Measurements from ENCODE around the gene SYNE1. TPM values are rescaled to one million over a fixed set of nuclear protein-coding genes. Genes with fewer than 3 reads are reported as not detected.

Gene SYNE1
- total RNA-seq, 1 donor from 2014 or later: 24.9 TPM

- Mint-ChIP-seq H3K4me3 (no peak overlapping the region), H3K27ac (ENCODE audit: unreplicated experiment) (no peak overlapping the region), H3K27me3 (ENCODE audit: low read depth) (peaks cover 5% of the 10 kb centered on the region), H3K9me3 (peaks cover 8% of the 10 kb centered on the region), H3K4me1 (no peaks in the 10 kb centered on the region), H3K36me3 (ENCODE audit: low read depth) (peaks cover 2% of the 10 kb centered on the region)
- TF ChIP-seq, protein P1, sequence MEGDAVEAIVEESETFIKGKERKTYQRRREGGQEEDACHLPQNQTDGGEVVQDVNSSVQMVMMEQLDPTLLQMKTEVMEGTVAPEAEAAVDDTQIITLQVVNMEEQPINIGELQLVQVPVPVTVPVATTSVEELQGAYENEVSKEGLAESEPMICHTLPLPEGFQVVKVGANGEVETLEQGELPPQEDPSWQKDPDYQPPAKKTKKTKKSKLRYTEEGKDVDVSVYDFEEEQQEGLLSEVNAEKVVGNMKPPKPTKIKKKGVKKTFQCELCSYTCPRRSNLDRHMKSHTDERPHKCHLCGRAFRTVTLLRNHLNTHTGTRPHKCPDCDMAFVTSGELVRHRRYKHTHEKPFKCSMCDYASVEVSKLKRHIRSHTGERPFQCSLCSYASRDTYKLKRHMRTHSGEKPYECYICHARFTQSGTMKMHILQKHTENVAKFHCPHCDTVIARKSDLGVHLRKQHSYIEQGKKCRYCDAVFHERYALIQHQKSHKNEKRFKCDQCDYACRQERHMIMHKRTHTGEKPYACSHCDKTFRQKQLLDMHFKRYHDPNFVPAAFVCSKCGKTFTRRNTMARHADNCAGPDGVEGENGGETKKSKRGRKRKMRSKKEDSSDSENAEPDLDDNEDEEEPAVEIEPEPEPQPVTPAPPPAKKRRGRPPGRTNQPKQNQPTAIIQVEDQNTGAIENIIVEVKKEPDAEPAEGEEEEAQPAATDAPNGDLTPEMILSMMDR (conservative IDR thresholded peaks at IDR 0.05): no peak
- no peak for DNase-seq (ENCODE audit: low read depth, low spot score)
Observed at GRCh38 chr6:152557502-152557901, 79.7 kb downstream of the SYNE1 start.

DNA sequence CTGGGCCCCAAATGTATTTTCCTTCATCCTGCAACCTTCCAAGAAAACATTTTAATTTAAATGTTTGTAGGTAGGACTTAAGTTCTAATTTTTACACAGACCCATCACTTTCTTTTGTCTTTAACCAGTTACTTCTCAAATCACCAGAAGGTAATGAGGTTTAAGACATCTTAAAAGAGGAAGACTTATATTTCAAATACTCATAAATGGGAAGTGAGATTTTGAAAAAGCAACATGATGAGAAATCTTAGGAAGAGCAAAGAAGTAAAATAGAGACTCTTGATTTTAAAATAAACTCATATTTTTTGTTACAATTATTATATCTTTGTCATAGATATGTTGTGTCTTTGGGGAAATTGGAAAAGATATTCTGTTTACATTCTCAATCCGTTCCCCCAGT lies 82.3 kb downstream of the SYNE1 start:
- Mint-ChIP-seq H3K9me3 (peaks cover 5% of the 10 kb centered on the region), H3K4me3 (no peak overlapping the region), H3K36me3 (ENCODE audit: low read depth) (peaks cover 2% of the 10 kb centered on the region), H3K4me1 (peaks cover 7% of the 10 kb centered on the region), H3K27me3 (ENCODE audit: low read depth) (peaks cover 3% of the 10 kb centered on the region), H3K27ac (ENCODE audit: unreplicated experiment) (no peak overlapping the region)
- TF ChIP-seq, protein P1 (conservative IDR thresholded peaks at IDR 0.05): no peak
- no peak for DNase-seq (ENCODE audit: low read depth, low spot score)

GRCh38 chr6:152552616-152553209 lies 84.4 kb downstream of the SYNE1 start:
- TF ChIP-seq, protein P1 (conservative IDR thresholded peaks at IDR 0.05): peak; percentile 85
- Mint-ChIP-seq H3K27me3 (ENCODE audit: low read depth) (peaks cover 3% of the 10 kb centered on the region), H3K27ac (ENCODE audit: unreplicated experiment) (no peak overlapping the region), H3K4me3 (no peak overlapping the region), H3K9me3 (no peaks in the 10 kb centered on the region), H3K4me1 (peaks cover 7% of the 10 kb centered on the region), H3K36me3 (ENCODE audit: low read depth) (peaks cover 2% of the 10 kb centered on the region)
- DNase-seq (ENCODE audit: low read depth, low spot score): peak; percentile 55

GRCh38 chr6:152543519-152543918 lies 93.6 kb downstream of the SYNE1 start:
- no peak overlapping the region for H3K4me3 Mint-ChIP-seq
- H3K36me3 Mint-ChIP-seq (ENCODE audit: low read depth): no peaks in the 10 kb centered on the region
- no peak for DNase-seq (ENCODE audit: low read depth, low spot score)
- TF ChIP-seq, protein P1 (conservative IDR thresholded peaks at IDR 0.05): no peak
- H3K9me3 Mint-ChIP-seq: no peaks in the 10 kb centered on the region
- H3K27me3 Mint-ChIP-seq (ENCODE audit: low read depth): peaks cover 2% of the 10 kb centered on the region
- H3K4me1 Mint-ChIP-seq: no peaks in the 10 kb centered on the region
- no peak overlapping the region for H3K27ac Mint-ChIP-seq (ENCODE audit: unreplicated experiment)

DNA sequence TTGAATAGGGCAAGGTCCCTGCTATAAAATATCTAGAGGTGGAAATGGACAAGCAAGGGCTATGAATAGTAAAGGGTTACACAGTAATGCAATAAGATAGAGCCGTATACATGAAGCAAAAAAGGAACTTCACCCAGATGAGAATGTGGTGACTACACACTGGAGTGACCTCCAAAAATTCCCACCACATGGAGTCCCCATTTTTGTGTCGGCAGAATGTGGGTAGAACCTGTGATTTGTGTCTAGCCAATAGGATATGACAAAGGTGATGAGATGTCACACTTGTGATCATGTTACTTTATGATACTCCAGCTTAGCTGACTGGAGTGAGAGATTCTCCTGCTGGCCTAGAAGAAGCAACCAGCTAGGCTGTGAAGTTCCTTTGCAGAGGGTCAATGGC lies 96.8 kb downstream of the SYNE1 start:
- Mint-ChIP-seq H3K4me1 (no peaks in the 10 kb centered on the region), H3K4me3 (no peak overlapping the region), H3K9me3 (no peaks in the 10 kb centered on the region), H3K27me3 (ENCODE audit: low read depth) (peaks cover 7% of the 10 kb centered on the region), H3K27ac (ENCODE audit: unreplicated experiment) (no peak overlapping the region), H3K36me3 (ENCODE audit: low read depth) (no peaks in the 10 kb centered on the region)
- no peak for DNase-seq (ENCODE audit: low read depth, low spot score)
- TF ChIP-seq, protein P1 (conservative IDR thresholded peaks at IDR 0.05): no peak

Data from neural crest cell (in vitro differentiated cells).